ENCODE results near the gene STOML1.

Gene STOML1

DNA sequence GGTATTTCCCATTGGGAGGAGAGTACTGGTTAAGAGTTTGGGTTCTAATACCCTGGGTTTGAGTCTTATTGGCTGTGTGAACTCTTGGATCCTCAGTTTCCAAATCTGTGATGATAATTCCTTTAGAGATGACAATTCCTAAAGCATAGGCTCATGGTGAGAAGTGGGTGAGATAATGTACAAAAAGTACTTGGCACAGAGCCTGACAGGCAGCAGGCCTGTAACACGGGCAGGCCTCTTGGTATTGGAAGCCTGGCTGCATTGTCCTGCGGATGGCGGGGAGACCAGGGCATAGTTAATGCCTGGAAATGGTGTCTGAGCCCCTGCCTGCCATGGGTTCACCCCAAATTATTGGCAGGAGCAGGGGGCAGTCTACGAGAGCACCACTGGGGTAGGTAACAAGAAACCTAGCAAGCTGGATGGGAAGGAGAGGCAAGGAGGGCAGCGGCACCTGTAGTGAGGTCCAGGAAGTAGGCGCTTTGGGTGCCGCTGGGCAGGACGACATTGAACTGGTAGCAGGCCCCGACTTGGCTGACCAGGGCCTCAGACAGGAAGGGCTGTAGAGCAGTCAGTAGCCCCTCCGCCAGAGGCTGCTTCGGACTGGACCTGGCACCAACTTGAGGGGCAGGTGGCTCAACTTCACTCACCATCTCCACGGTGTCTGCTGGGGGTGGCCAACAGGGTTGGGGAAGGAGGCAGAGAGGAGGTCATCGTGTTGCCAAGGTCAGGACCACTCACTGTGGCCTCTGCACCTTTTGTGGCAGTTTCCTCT is 7.7 kb downstream of the STOML1 start:
- H3K27me3 ChIP-seq (replicated peaks) = no peaks in the 10 kb centered on the region
- TF ChIP-seq, protein P1, sequence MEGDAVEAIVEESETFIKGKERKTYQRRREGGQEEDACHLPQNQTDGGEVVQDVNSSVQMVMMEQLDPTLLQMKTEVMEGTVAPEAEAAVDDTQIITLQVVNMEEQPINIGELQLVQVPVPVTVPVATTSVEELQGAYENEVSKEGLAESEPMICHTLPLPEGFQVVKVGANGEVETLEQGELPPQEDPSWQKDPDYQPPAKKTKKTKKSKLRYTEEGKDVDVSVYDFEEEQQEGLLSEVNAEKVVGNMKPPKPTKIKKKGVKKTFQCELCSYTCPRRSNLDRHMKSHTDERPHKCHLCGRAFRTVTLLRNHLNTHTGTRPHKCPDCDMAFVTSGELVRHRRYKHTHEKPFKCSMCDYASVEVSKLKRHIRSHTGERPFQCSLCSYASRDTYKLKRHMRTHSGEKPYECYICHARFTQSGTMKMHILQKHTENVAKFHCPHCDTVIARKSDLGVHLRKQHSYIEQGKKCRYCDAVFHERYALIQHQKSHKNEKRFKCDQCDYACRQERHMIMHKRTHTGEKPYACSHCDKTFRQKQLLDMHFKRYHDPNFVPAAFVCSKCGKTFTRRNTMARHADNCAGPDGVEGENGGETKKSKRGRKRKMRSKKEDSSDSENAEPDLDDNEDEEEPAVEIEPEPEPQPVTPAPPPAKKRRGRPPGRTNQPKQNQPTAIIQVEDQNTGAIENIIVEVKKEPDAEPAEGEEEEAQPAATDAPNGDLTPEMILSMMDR (IDR thresholded peaks at IDR 0.05; ENCODE audit: low read depth, low read length, missing control alignments) = no peak
- no peaks in the 10 kb centered on the region for H3K36me3 ChIP-seq (replicated peaks)
- no peak overlapping the region for H3K27ac ChIP-seq
- in situ Hi-C loops (cut with HindIII; ENCODE audit: low pct_ligation_motif_present, low sequenced_read_pairs) = no loop called here
- no peak overlapping the region for H3K4me3 ChIP-seq (ENCODE audit: low read depth, low read length)
- DNase-seq = no peak

DNA sequence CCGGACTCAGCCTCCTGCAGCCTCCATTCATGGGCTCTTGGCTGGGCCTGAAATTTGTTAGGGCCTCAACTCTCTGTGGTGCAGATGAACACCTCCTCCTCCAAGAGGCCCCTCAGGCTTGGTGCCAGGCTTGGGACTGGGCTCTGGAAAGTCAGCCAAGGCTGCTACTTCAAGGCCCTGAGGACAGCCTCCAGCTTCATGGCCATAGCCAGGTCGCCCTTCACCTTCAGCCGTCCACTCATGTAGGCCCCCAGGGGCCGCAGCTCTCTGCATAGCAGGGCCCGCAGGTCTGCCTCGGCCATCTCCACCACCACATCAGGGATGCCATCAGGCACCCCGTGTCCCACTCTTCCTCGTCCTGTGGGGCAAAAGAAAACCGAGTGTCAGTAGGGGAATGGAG is 8.3 kb downstream of the STOML1 start:
- DNase-seq = no peak
- no peaks in the 10 kb centered on the region for H3K36me3 ChIP-seq (replicated peaks)
- TF ChIP-seq, protein P1 (IDR thresholded peaks at IDR 0.05; ENCODE audit: low read depth, low read length, missing control alignments) = no peak
- H3K27me3 ChIP-seq (replicated peaks) = no peaks in the 10 kb centered on the region
- H3K4me3 ChIP-seq (ENCODE audit: low read depth, low read length) = no peak overlapping the region
- no peak overlapping the region for H3K27ac ChIP-seq
- in situ Hi-C loops (cut with HindIII; ENCODE audit: low pct_ligation_motif_present, low sequenced_read_pairs) = no loop called here

DNA sequence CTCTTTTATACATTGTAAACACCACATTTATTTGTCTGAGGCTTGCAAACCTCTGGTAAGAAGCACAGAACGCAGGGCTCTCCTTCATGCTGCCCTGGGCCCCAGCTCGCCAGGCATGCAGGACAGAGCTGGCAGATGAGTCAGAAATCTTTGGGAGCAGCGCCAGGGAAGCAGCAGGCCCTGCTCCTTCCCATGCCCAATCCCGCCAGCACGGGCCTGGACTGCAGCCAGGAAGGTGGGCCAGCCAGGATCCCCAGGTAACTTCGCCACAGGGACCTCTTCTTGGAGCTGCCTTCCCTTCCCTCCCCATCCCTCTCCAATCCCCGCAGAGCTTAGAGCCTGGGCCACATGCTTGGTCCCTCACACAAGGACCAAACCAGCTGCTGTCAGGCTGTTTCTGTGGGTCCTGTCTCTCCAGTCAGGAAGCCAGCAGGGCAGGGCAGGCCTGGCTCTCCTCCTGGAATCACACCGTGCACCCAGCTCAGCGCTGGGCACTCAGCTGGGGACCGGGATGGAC is 8.8 kb downstream of the STOML1 start:
- H3K4me3 ChIP-seq (ENCODE audit: low read depth, low read length) = no peak overlapping the region
- in situ Hi-C loops (cut with HindIII; ENCODE audit: low pct_ligation_motif_present, low sequenced_read_pairs) = no loop called here
- TF ChIP-seq, protein P1 (IDR thresholded peaks at IDR 0.05; ENCODE audit: low read depth, low read length, missing control alignments) = no peak
- H3K36me3 ChIP-seq (replicated peaks) = no peaks in the 10 kb centered on the region
- peak; percentile 58 for DNase-seq
- H3K27ac ChIP-seq = peak overlapping the region; percentile 84
- H3K27me3 ChIP-seq (replicated peaks) = no peaks in the 10 kb centered on the region

DNA sequence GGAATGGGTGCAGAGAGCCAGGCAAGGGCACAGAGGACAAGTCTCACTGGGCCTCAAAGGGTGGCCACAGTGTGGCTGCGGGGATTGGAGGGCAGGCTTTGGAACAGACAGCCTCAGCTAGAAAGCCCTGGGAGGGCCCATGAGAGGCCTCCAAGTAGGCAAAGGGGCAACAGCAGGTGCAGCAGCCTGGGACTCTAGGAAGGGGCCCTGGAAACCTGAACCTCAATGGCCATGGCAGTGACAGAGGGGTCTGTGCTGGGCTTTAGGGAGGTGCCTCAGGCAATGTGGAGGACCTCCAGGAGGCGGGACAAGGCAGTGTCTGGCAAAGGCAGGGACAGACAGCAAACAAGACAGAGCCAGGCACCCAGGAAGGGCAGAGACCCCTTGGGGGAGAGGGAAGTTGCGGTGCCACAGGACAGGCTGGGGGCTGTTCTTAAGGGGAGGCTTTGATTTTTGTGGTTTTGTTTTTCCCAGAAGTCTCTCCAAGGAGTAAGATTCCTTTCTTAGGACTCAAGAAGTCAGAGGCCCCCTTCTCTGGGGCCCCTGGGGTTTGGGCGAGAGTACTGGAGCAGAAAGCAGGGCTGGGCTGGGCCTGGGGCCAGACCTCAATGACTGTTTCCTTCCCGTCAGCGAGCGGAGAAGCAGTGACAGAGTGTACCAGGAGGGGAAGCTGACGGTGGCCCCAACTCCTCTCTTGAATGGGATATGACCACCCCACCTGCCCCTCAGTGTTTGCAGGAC is 9.7 kb downstream of the STOML1 start:
- peak overlapping the region; percentile 84 for H3K27ac ChIP-seq
- H3K27me3 ChIP-seq (replicated peaks) = no peaks in the 10 kb centered on the region
- H3K4me3 ChIP-seq (ENCODE audit: low read depth, low read length) = no peak overlapping the region
- in situ Hi-C loops (cut with HindIII; ENCODE audit: low pct_ligation_motif_present, low sequenced_read_pairs) = no loop called here
- H3K36me3 ChIP-seq (replicated peaks) = no peaks in the 10 kb centered on the region
- DNase-seq = peak; percentile 84
- TF ChIP-seq, protein P1 (IDR thresholded peaks at IDR 0.05; ENCODE audit: low read depth, low read length, missing control alignments) = no peak

DNA sequence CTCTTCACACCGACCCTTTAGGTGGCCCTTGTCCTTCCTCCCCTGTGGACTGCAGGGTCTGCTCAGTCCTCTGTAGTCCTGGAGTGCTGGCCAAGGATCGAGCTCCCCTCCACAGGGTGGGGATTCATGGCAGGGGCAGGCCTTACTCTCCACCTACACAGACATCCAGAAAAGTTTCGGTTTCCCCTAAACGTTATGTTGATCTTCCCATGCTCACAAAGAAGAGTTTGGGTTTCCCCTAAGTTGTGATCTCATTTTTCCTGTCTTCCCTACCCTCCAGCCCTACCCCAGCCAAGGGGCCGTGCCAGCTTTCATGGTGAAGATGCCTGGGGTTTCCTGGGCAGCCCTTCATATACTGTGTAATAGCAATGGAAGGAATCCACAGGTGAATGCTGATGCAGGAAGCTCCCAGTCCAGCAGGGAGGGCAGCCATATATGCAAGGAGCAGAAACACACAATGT is 10.3 kb downstream of the STOML1 start:
- in situ Hi-C loops (cut with HindIII; ENCODE audit: low pct_ligation_motif_present, low sequenced_read_pairs) = no loop called here
- TF ChIP-seq, protein P1 (IDR thresholded peaks at IDR 0.05; ENCODE audit: low read depth, low read length, missing control alignments) = no peak
- Histone ChIP-seq H3K4me3 (ENCODE audit: low read depth, low read length) (no peak overlapping the region), H3K36me3 (replicated peaks) (no peaks in the 10 kb centered on the region), H3K27ac (peak overlapping the region; percentile 84), H3K27me3 (replicated peaks) (no peaks in the 10 kb centered on the region)
- no peak for DNase-seq

Data from brain microvascular endothelial cell (primary cell).